Spleen (tissue), 7 donors: ENCODE data around the gene GLDC.
"Not testable (repeated sequence)": the region's sequence is repeated elsewhere in the genome, so short reads cannot be mapped to it uniquely, and the experiment has no call there.

Experiments
- POLR2A ChIP-seq, 3 donors: fragments of 450-650 bp; IDR thresholded peaks; one replicate each; pipeline ENCODE4 v1.5.1; 2017; ENCODE audit warnings: antibody characterized with exemption in 3 of 3, mild to moderate bottlenecking in 1 of 3
- TF ChIP-seq, protein P1 (sequence below), 11 experiments: fragments of 200-600 bp in 7 of 11; fragments of 450-650 bp in 4 of 11; sonication (generic) in 4 of 11; IDR thresholded peaks in 8 of 11; conservative IDR thresholded peaks in 3 of 11; 1 replicate in 7 of 11; 2 replicates in 4 of 11; pipeline versions ENCODE4 v1.4.0 to v1.8.0; 2016 to 2021; ENCODE audit warnings: antibody characterized with exemption in 11 of 11, inconsistent platforms in 4 of 11, mild to moderate bottlenecking in 1 of 11
- donor health status: DM: no; HTN: no; CAD: no; lungs with moderate emphysema.
- donor health status: DM: no; HTN: no; CAD: no.
- donor health status: DM: no; HTN: no; CAD: no.

DNA sequence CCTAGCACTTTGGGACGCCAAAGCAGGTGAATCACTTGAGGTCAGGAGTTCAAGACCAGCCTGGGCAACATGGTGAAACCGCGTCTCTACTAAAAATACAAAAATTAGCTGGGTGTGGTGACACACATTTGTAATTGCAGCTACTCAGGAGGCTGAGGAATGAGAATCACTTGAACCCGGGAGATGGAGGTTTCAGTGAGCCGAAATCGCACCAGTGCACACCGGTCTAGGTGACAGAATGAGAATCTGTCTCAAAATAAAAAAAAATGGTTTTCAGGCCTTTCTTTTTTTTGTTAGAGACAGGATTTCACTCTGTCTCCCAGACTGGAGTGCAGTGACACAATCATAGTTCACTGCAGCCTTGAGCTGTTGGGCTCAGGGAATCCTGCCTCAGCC is 45.1 kb upstream of the GLDC start:
- TF ChIP-seq, protein P1, sequence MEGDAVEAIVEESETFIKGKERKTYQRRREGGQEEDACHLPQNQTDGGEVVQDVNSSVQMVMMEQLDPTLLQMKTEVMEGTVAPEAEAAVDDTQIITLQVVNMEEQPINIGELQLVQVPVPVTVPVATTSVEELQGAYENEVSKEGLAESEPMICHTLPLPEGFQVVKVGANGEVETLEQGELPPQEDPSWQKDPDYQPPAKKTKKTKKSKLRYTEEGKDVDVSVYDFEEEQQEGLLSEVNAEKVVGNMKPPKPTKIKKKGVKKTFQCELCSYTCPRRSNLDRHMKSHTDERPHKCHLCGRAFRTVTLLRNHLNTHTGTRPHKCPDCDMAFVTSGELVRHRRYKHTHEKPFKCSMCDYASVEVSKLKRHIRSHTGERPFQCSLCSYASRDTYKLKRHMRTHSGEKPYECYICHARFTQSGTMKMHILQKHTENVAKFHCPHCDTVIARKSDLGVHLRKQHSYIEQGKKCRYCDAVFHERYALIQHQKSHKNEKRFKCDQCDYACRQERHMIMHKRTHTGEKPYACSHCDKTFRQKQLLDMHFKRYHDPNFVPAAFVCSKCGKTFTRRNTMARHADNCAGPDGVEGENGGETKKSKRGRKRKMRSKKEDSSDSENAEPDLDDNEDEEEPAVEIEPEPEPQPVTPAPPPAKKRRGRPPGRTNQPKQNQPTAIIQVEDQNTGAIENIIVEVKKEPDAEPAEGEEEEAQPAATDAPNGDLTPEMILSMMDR (IDR thresholded peaks at IDR 0.05 in 8 of 11, conservative IDR thresholded peaks at IDR 0.05 in 3 of 11) = not testable (repeated sequence)
- not testable (repeated sequence) for TF ChIP-seq POLR2A (IDR thresholded peaks at IDR 0.05)
